SK-N-SH treated with all-trans-retinoic acid at 6 μM for 48 hours (cell line): ENCODE data around the gene ANXA3.

Experiments used
- ATAC-seq: fragments of 200-7000 bp; cut with Tn5 transposase; 3 replicates; pipeline ENCODE4 v1.9.1; 2020; ENCODE audit warnings: mild to moderate bottlenecking, moderate library complexity
- ARNTL ChIP-seq: fragments of 450-650 bp; formaldehyde crosslinking; IDR thresholded peaks from 2 replicates; pipeline ENCODE4 v1.5.0; 2020; ENCODE audit warnings: low read depth, mild to moderate bottlenecking, moderate library complexity, borderline replicate concordance
- BACH2 ChIP-seq: fragments of 250-450 bp; sonication (Bioruptor Pico); IDR thresholded peaks from 2 replicates; pipeline ENCODE4 v1.9.0; 2021; ENCODE audit warnings: mild to moderate bottlenecking, borderline replicate concordance
- CSDC2 ChIP-seq: fragments of 250-450 bp; sonication (Bioruptor Pico); IDR thresholded peaks from 2 replicates; pipeline ENCODE4 v1.5.0; 2020; ENCODE audit warnings: mild to moderate bottlenecking, moderate library complexity
- ESRRG ChIP-seq: fragments of 250-450 bp; sonication (Bioruptor Pico); IDR thresholded peaks from 2 replicates; pipeline ENCODE4 v1.6.1; 2021; ENCODE audit warnings: mild to moderate bottlenecking
- GLIS3 ChIP-seq: fragments of 250-450 bp; sonication (Bioruptor Pico); IDR thresholded peaks from 2 replicates; pipeline ENCODE4 v1.5.0; 2020; ENCODE audit warnings: mild to moderate bottlenecking, moderate library complexity
- ISL1 ChIP-seq: fragments of 250-450 bp; sonication (Bioruptor Pico); IDR thresholded peaks from 2 replicates; pipeline ENCODE4 v2.1.2; 2022; ENCODE audit warnings: mild to moderate bottlenecking, moderate library complexity
- PPARA ChIP-seq: fragments of 250-450 bp; sonication (Bioruptor Pico); IDR thresholded peaks from 2 replicates; pipeline ENCODE4 v1.5.0; 2020; ENCODE audit warnings: mild to moderate bottlenecking, borderline replicate concordance
- RARB ChIP-seq: fragments of 250-450 bp; sonication (Bioruptor Pico); IDR thresholded peaks from 2 replicates; pipeline ENCODE4 v1.8.0; 2021; ENCODE audit warnings: mild to moderate bottlenecking, moderate library complexity
- SNAI2 ChIP-seq: fragments of 250-450 bp; sonication (Bioruptor Pico); IDR thresholded peaks from 2 replicates; pipeline ENCODE4 v1.5.0; 2020; ENCODE audit warnings: mild to moderate bottlenecking, moderate library complexity
- TCF4 ChIP-seq: fragments of 250-450 bp; sonication (Bioruptor Pico); IDR thresholded peaks from 2 replicates; pipeline ENCODE4 v1.8.0; 2021; ENCODE audit warnings: mild to moderate bottlenecking, moderate library complexity, borderline replicate concordance
- TOX ChIP-seq: fragments of 250-450 bp; sonication (Bioruptor Pico); IDR thresholded peaks from 2 replicates; pipeline ENCODE4 v1.8.0; 2021; ENCODE audit warnings: mild to moderate bottlenecking, moderate library complexity, borderline replicate concordance
- ZC3H10 ChIP-seq: fragments of 250-450 bp; sonication (Bioruptor Pico); IDR thresholded peaks from 2 replicates; pipeline ENCODE4 v1.5.1; 2021; ENCODE audit warnings: mild to moderate bottlenecking, moderate library complexity
- ZFP3 ChIP-seq: fragments of 250-450 bp; sonication (Bioruptor Pico); IDR thresholded peaks from 2 replicates; pipeline ENCODE4 v1.5.0; 2020; ENCODE audit warnings: mild to moderate bottlenecking, moderate library complexity
- ZFP30 ChIP-seq: fragments of 450-650 bp; formaldehyde crosslinking; IDR thresholded peaks from 2 replicates; pipeline ENCODE4 v1.5.0; 2022; ENCODE audit warnings: mild to moderate bottlenecking, moderate library complexity
- ZNF565 ChIP-seq: fragments of 450-650 bp; formaldehyde crosslinking; conservative IDR thresholded peaks from 2 replicates; pipeline ENCODE4 v1.5.0; 2020; ENCODE audit warnings: low read depth, mild to moderate bottlenecking, moderate library complexity
- ZNF8 ChIP-seq: fragments of 450-650 bp; formaldehyde crosslinking; IDR thresholded peaks from 2 replicates; pipeline ENCODE4 v1.5.0; 2020; ENCODE audit warnings: mild to moderate bottlenecking, moderate library complexity
- TF ChIP-seq, protein P1 (sequence below): fragments of 250-450 bp; sonication (Bioruptor Pico); IDR thresholded peaks from 2 replicates; pipeline ENCODE4 v1.8.0; 2021; ENCODE audit warnings: low read depth, mild to moderate bottlenecking, moderate library complexity, borderline replicate concordance
- TF ChIP-seq, protein P2 (sequence below): fragments of 250-450 bp; sonication (Bioruptor Pico); IDR thresholded peaks from 2 replicates; pipeline ENCODE4 v1.8.0; 2020; ENCODE audit warnings: mild to moderate bottlenecking, moderate library complexity, borderline replicate concordance
- TF ChIP-seq, protein P3 (sequence below): fragments of 250-450 bp; sonication (Bioruptor Pico); IDR thresholded peaks from 2 replicates; pipeline ENCODE4 v1.5.1; 2020; ENCODE audit warnings: low read depth, mild to moderate bottlenecking, moderate library complexity
- TF ChIP-seq, protein P4 (sequence below): fragments of 250-450 bp; sonication (Bioruptor Pico); IDR thresholded peaks from 2 replicates; pipeline ENCODE4 v1.5.1; 2021; ENCODE audit warnings: mild to moderate bottlenecking, moderate library complexity
- TF ChIP-seq, protein P5 (sequence below): fragments of 250-450 bp; sonication (Bioruptor Pico); IDR thresholded peaks from 2 replicates; pipeline ENCODE4 v1.5.0; 2020; ENCODE audit warnings: mild to moderate bottlenecking, moderate library complexity

Gene ANXA3

DNA sequence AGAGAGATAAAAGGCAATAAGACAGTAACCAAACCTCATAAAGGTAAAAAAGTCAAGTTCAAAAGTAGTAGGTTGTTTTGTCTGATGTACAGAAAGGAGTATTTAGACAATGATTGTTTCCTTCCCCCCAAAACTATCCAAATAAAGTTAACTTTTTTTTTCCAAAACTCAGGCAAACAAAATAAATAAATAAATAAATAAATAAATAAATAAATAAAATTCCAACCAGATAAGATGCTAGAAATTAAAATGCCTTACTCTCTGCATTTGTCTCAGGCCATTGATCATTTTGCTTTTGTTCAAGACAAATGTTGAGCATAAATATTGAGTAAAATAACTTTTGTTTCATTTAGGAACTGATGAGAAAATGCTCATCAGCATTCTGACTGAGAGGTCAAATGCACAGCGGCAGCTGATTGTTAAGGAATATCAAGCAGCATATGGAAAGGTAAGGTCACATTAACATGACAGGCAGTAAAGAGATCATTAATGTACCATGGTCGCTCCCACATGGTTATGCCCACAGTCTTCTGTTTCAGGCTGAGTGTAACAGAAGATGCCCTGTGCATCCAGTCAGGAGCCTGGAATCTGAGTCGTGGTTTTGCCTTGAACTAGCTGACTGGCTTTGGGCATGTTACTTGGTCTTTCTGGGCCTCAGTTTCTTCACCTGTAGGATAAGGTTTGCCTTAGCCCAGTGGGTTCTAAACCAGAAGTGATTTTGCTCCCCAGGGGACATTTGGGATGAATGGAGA, 27.3 kb downstream of the ANXA3 start (continued):
- no peak for TF ChIP-seq ARNTL (CRISPR knock-in tag)

DNA sequence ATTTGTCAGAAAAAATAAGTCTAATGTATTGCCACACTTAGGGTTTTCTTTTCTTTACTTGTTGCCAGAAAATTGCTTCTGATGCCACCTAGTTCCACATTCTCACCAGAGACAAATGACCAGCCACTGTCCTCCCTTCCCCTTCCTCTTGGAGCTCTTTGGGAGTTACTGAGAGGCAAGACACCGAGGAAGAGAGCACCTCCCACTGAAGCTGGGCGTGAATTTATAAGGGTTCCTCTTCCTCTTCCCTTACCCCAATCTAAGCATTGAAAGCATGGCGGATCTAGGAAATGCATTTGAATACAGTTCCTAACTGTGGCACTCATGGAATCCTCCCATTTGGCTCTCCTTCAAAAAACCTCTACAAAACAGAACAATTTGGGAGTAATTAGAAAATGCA, 30.0 kb downstream of the ANXA3 start:
- TF ChIP-seq ZNF8 (CRISPR knock-in tag) = no peak
- TF ChIP-seq BACH2 (CRISPR knock-in tag) = no peak
- TF ChIP-seq, protein P1, sequence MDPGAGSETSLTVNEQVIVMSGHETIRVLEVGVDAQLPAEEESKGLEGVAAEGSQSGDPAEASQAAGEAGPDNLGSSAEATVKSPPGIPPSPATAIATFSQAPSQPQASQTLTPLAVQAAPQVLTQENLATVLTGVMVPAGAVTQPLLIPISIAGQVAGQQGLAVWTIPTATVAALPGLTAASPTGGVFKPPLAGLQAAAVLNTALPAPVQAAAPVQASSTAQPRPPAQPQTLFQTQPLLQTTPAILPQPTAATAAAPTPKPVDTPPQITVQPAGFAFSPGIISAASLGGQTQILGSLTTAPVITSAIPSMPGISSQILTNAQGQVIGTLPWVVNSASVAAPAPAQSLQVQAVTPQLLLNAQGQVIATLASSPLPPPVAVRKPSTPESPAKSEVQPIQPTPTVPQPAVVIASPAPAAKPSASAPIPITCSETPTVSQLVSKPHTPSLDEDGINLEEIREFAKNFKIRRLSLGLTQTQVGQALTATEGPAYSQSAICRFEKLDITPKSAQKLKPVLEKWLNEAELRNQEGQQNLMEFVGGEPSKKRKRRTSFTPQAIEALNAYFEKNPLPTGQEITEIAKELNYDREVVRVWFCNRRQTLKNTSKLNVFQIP (CRISPR knock-in tag) = no peak
- no peak for TF ChIP-seq ARNTL (CRISPR knock-in tag)
- no peak for TF ChIP-seq ZNF565 (CRISPR knock-in tag)
- TF ChIP-seq, protein P2, sequence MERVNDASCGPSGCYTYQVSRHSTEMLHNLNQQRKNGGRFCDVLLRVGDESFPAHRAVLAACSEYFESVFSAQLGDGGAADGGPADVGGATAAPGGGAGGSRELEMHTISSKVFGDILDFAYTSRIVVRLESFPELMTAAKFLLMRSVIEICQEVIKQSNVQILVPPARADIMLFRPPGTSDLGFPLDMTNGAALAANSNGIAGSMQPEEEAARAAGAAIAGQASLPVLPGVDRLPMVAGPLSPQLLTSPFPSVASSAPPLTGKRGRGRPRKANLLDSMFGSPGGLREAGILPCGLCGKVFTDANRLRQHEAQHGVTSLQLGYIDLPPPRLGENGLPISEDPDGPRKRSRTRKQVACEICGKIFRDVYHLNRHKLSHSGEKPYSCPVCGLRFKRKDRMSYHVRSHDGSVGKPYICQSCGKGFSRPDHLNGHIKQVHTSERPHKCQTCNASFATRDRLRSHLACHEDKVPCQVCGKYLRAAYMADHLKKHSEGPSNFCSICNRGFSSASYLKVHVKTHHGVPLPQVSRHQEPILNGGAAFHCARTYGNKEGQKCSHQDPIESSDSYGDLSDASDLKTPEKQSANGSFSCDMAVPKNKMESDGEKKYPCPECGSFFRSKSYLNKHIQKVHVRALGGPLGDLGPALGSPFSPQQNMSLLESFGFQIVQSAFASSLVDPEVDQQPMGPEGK (CRISPR knock-in tag) = no peak
- TF ChIP-seq ZC3H10 (CRISPR knock-in tag) = no peak
- TF ChIP-seq, protein P3, sequence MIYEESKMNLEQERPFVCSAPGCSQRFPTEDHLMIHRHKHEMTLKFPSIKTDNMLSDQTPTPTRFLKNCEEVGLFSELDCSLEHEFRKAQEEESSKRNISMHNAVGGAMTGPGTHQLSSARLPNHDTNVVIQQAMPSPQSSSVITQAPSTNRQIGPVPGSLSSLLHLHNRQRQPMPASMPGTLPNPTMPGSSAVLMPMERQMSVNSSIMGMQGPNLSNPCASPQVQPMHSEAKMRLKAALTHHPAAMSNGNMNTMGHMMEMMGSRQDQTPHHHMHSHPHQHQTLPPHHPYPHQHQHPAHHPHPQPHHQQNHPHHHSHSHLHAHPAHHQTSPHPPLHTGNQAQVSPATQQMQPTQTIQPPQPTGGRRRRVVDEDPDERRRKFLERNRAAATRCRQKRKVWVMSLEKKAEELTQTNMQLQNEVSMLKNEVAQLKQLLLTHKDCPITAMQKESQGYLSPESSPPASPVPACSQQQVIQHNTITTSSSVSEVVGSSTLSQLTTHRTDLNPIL (CRISPR knock-in tag) = no peak
- TF ChIP-seq GLIS3 (CRISPR knock-in tag) = no peak
- no peak for TF ChIP-seq ZFP3 (CRISPR knock-in tag)
- TF ChIP-seq ESRRG (CRISPR knock-in tag) = no peak
- no peak for TF ChIP-seq PPARA (CRISPR knock-in tag)
- no peak for TF ChIP-seq ZFP30
- TF ChIP-seq, protein P4, sequence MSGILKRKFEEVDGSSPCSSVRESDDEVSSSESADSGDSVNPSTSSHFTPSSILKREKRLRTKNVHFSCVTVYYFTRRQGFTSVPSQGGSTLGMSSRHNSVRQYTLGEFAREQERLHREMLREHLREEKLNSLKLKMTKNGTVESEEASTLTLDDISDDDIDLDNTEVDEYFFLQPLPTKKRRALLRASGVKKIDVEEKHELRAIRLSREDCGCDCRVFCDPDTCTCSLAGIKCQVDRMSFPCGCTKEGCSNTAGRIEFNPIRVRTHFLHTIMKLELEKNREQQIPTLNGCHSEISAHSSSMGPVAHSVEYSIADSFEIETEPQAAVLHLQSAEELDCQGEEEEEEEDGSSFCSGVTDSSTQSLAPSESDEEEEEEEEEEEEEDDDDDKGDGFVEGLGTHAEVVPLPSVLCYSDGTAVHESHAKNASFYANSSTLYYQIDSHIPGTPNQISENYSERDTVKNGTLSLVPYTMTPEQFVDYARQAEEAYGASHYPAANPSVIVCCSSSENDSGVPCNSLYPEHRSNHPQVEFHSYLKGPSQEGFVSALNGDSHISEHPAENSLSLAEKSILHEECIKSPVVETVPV (CRISPR knock-in tag) = no peak
- no peak for TF ChIP-seq ISL1 (CRISPR knock-in tag)
- no peak for TF ChIP-seq SNAI2
- no peak for TF ChIP-seq RARB (CRISPR knock-in tag)
- TF ChIP-seq CSDC2 (CRISPR knock-in tag) = no peak
- ATAC-seq = no peak

DNA sequence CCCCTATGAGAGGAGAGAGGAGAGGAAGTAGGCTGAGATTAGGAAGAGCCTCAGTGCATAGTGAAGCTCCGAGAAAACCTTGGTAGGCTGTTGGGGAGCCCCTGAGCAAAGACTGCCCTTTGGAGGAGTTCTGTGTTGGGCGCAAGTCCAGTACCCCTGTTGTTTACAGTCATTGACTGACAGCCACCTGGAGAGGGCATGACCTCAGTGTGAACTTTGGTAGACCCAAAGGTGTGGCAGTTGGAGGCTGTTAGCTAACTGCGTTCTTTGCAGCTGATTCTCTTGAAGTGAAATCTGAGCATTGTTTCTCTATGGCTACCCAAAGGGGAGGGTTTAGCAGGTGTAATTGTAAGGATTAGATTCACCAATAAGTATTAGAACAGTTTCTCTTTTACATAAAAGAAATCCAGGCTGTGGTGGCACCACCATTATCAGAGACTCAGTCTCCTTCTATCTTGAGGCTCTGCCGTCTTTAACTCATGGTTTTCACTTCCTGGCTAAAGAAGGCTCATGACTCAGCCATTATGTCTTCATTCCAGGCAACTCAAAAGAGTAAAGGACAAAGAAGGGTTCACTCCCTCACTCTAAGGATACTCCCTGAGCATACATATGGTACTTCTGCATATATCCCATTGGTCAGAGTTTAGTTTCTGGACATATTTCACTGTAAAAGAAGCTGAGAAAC, 33.4 kb downstream of the ANXA3 start:
- ATAC-seq = no peak
- TF ChIP-seq, protein P1 (CRISPR knock-in tag) = no peak
- TF ChIP-seq SNAI2 (no peak), GLIS3 (CRISPR knock-in tag) (no peak), CSDC2 (CRISPR knock-in tag) (no peak), ZFP3 (CRISPR knock-in tag) (no peak), PPARA (CRISPR knock-in tag) (no peak), TCF4 (CRISPR knock-in tag) (no peak), ISL1 (CRISPR knock-in tag) (no peak), ZFP30 (no peak), ZNF8 (CRISPR knock-in tag) (no peak), TOX (CRISPR knock-in tag) (no peak), ARNTL (CRISPR knock-in tag) (no peak), BACH2 (CRISPR knock-in tag) (no peak), ESRRG (CRISPR knock-in tag) (no peak)
- TF ChIP-seq, protein P2 (CRISPR knock-in tag) = no peak
- TF ChIP-seq, protein P5, sequence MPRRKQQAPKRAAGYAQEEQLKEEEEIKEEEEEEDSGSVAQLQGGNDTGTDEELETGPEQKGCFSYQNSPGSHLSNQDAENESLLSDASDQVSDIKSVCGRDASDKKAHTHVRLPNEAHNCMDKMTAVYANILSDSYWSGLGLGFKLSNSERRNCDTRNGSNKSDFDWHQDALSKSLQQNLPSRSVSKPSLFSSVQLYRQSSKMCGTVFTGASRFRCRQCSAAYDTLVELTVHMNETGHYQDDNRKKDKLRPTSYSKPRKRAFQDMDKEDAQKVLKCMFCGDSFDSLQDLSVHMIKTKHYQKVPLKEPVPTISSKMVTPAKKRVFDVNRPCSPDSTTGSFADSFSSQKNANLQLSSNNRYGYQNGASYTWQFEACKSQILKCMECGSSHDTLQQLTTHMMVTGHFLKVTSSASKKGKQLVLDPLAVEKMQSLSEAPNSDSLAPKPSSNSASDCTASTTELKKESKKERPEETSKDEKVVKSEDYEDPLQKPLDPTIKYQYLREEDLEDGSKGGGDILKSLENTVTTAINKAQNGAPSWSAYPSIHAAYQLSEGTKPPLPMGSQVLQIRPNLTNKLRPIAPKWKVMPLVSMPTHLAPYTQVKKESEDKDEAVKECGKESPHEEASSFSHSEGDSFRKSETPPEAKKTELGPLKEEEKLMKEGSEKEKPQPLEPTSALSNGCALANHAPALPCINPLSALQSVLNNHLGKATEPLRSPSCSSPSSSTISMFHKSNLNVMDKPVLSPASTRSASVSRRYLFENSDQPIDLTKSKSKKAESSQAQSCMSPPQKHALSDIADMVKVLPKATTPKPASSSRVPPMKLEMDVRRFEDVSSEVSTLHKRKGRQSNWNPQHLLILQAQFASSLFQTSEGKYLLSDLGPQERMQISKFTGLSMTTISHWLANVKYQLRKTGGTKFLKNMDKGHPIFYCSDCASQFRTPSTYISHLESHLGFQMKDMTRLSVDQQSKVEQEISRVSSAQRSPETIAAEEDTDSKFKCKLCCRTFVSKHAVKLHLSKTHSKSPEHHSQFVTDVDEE (CRISPR knock-in tag) = no peak
